Measurements from ENCODE around the gene MIPOL1.
A peak's percentile ranks its signal among the peaks of the same experiment; 100 is the strongest.

The MIPOL1 gene

DNA sequence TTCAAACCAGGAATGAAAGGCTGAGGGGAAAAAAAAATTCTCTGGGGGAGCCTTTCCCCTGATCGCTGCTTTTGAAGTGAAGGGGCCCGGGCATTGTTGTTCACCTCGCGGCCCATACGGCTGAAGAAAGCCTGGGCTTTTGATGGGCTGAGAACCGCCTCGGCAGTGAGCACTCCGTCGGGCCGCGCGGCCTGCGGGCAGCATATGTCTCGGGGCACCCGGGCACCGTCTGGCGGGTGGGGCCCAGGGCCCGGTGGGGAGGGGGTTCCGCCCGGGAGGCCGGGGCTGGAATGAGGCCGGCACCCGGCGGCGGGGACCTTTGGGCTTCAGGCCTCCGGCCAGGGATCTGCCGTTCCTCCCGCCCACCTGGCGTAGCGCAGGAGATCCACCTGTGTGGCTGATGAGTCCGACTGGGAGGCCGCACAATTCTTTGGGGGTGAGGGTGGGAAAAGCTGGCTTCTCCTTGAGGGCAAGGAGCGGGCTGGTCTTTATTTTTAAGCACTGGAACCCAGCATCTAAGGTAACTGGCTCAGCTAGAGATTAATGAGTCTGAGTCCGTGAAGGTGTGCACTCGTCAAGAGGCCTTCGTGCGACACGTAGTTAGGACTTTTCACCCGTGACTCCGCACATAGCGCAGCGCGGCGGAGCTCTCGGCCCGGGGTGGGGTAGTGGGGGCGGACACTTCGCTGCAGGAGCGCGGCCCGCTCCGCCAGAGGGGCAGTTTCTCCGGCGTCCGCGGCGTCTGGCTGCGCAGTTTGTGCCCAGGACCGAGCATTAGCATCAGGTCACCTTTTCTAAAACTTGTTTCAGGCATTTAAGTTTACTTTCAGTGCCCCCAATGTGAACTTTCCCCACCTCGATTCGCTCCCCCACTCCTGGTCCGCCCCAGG lies 386.7 kb downstream of the MIPOL1 start:
- WGBS, 2 donors (ENCODE audit: extremely low coverage in 2 of 2, insufficient read length in 2 of 2, insufficient replicate concordance in 1 of 2), result no CpG with 5 or more reads among the region's 62 CpGs
- no peak for DNase-seq (ENCODE audit: low spot score)

DNA sequence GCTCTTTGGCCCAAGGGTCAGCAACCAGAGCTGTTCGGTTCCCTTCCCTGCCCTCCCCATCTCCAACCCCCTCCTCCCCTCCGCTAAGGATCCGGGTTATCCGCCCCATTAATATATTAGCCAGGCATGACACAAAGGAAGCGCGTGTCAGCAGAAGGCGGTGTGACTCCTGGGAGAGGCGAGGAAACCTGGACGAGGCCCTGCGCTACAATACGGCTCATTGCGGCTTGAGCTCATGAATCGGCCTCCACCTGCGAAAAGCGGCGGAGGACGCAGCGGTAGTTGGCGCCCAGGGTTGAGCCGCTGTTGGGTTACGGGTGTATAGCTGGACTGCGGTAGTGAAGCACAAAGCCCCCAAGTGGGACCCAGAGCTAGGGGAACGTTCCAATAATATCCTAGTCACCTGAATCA lies 387.4 kb downstream of the MIPOL1 start:
- Histone ChIP-seq H3K9ac (ENCODE audit: low read depth, low read length, poor library complexity) (no peak overlapping the region), H4K91ac (ENCODE audit: low read depth, low read length, poor library complexity) (no peak overlapping the region), H3K27me3 (ENCODE audit: control insufficient read depth in 3 of 3, insufficient read depth in 3 of 3, low read depth in 1 of 3, low read length in 3 of 3) (peaks cover 14 to 90% (median 72%) of the 10 kb centered on the region in 3 experiments), H3K23ac (ENCODE audit: low read depth, low read length, poor library complexity) (no peak overlapping the region), H3K14ac (ENCODE audit: low read length) (no peak overlapping the region), H3K36me3 (replicated peaks in 1 of 2; ENCODE audit: control insufficient read depth in 2 of 2, insufficient read depth in 2 of 2, low read length in 2 of 2) (no peaks in the 10 kb centered on the region), H3K4me2 (ENCODE audit: insufficient read depth, low read length, poor library complexity, severe bottlenecking) (no peak overlapping the region), H3K18ac (ENCODE audit: low read length) (peak overlapping the region; percentile 81), H2AK5ac (ENCODE audit: low read depth, low read length) (peak overlapping the region; percentile 63), H2BK5ac (ENCODE audit: low read length) (peak overlapping the region; percentile 82), H3K9me3 (replicated peaks in 1 of 2; ENCODE audit: control insufficient read depth in 2 of 2, insufficient read depth in 1 of 2, low read depth in 1 of 2, low read length in 2 of 2) (no peaks in the 10 kb centered on the region), H2BK120ac (ENCODE audit: low read depth, low read length) (no peak overlapping the region), H3K4me3 (ENCODE audit: low read length in 2 of 2) (no peak overlapping the region), H2BK15ac (ENCODE audit: low read length) (no peak overlapping the region), H3K4ac (ENCODE audit: low read length) (no peak overlapping the region), H4K8ac (ENCODE audit: low read depth, low read length) (no peak overlapping the region), H2BK12ac (ENCODE audit: low read length) (no peak overlapping the region), H3K4me1 (ENCODE audit: control insufficient read depth in 2 of 2, insufficient read depth in 1 of 2, low read depth in 1 of 2, low read length in 2 of 2) (peaks cover 7 to 13% of the 10 kb centered on the region in 2 donors), H3K27ac (replicated peaks; ENCODE audit: low read length) (no peak overlapping the region), H3K79me1 (ENCODE audit: low read depth, low read length) (no peaks in the 10 kb centered on the region), H2AFZ (ENCODE audit: low read length) (peak overlapping the region; percentile 12)
- WGBS, 2 donors (ENCODE audit: extremely low coverage in 2 of 2, insufficient read length in 2 of 2, insufficient replicate concordance in 1 of 2), result no CpG with 5 or more reads among the region's 23 CpGs
- DNase-seq (ENCODE audit: low spot score), result no peak

More for the DNA sequence above, 386.7 kb downstream of the MIPOL1 start:
- Histone ChIP-seq H2BK12ac (ENCODE audit: low read length) (no peak overlapping the region), H3K9ac (ENCODE audit: low read depth, low read length, poor library complexity) (no peak overlapping the region), H3K27ac (replicated peaks; ENCODE audit: low read length) (no peak overlapping the region), H2AFZ (ENCODE audit: low read length) (peak overlapping the region; percentile 86), H2AK5ac (ENCODE audit: low read depth, low read length) (peak overlapping the region; percentile 63), H3K79me1 (ENCODE audit: low read depth, low read length) (no peaks in the 10 kb centered on the region), H4K8ac (ENCODE audit: low read depth, low read length) (no peak overlapping the region), H3K23ac (ENCODE audit: low read depth, low read length, poor library complexity) (no peak overlapping the region), H3K4me2 (ENCODE audit: insufficient read depth, low read length, poor library complexity, severe bottlenecking) (peak overlapping the region; percentile 91), H2BK120ac (ENCODE audit: low read depth, low read length) (no peak overlapping the region), H3K36me3 (replicated peaks in 1 of 2; ENCODE audit: control insufficient read depth in 2 of 2, insufficient read depth in 2 of 2, low read length in 2 of 2) (no peaks in the 10 kb centered on the region), H2BK15ac (ENCODE audit: low read length) (no peak overlapping the region), H3K27me3 (ENCODE audit: control insufficient read depth in 3 of 3, insufficient read depth in 3 of 3, low read depth in 1 of 3, low read length in 3 of 3) (peaks cover 14 to 89% (median 71%) of the 10 kb centered on the region in 3 experiments), H3K4me3 (ENCODE audit: low read length in 2 of 2) (peak overlapping the region in 1 of 2 donors; percentile 0), H4K91ac (ENCODE audit: low read depth, low read length, poor library complexity) (no peak overlapping the region), H3K4me1 (ENCODE audit: control insufficient read depth in 2 of 2, insufficient read depth in 1 of 2, low read depth in 1 of 2, low read length in 2 of 2) (peaks cover 7 to 13% of the 10 kb centered on the region in 2 donors), H3K9me3 (replicated peaks in 1 of 2; ENCODE audit: control insufficient read depth in 2 of 2, insufficient read depth in 1 of 2, low read depth in 1 of 2, low read length in 2 of 2) (no peaks in the 10 kb centered on the region), H3K18ac (ENCODE audit: low read length) (peak overlapping the region; percentile 80), H2BK5ac (ENCODE audit: low read length) (peak overlapping the region; percentile 82), H3K14ac (ENCODE audit: low read length) (peak overlapping the region; percentile 56), H3K4ac (ENCODE audit: low read length) (no peak overlapping the region)

DNA sequence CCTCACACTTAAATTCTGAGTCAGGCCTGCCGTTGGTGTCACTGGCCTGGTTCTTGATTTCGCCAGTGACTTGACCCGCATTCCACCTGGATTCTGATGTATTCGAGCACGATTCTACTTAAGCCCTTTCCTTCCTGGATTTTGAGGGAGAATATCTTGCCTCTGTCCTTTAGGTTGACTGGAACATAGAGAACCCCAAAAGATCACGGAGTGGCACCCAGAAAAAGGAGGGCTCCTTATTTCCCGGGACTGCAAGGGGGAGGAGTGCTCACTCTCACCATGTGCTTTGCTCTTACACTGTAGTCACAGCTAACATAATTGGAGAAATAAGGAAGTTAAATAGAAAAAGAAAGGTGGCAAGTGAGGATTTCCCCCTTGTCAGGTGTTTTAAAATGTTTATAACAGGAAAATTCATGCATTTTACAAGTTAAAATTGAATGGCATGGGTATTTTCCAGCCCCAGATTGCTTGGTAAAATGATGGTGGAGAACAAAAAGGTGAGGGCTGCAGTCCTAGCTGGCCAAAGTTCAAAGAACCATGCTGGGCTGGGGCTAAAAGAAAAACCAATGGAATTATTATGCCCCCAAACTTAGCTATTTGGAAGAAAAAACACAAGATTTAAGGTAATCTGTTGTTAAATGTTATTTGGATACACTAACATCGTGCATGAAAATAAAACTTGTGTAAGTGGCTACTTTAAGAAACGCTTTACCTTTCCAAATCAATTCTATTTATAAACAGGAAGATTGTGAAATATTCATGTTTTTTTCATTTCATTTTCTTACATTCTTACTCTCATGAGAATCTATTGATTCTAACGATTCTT lies 388.4 kb downstream of the MIPOL1 start:
- no CpG with 5 or more reads among the region's 10 CpGs for WGBS, 2 donors (ENCODE audit: extremely low coverage in 2 of 2, insufficient read length in 2 of 2, insufficient replicate concordance in 1 of 2)
- Histone ChIP-seq H2BK15ac (ENCODE audit: low read length) (no peak overlapping the region), H3K9ac (ENCODE audit: low read depth, low read length, poor library complexity) (no peak overlapping the region)

GRCh38 chr14:37586797-37587130 lies 389.0 kb downstream of the MIPOL1 start:
- Histone ChIP-seq H3K79me1 (ENCODE audit: low read depth, low read length) (no peaks in the 10 kb centered on the region), H3K9ac (ENCODE audit: low read depth, low read length, poor library complexity) (no peak overlapping the region), H3K27ac (replicated peaks; ENCODE audit: low read length) (no peak overlapping the region), H2BK120ac (ENCODE audit: low read depth, low read length) (no peak overlapping the region), H3K9me3 (replicated peaks in 1 of 2; ENCODE audit: control insufficient read depth in 2 of 2, insufficient read depth in 1 of 2, low read depth in 1 of 2, low read length in 2 of 2) (no peaks in the 10 kb centered on the region), H2AK5ac (ENCODE audit: low read depth, low read length) (no peak overlapping the region), H2AFZ (ENCODE audit: low read length) (no peak overlapping the region), H3K36me3 (replicated peaks in 1 of 2; ENCODE audit: control insufficient read depth in 2 of 2, insufficient read depth in 2 of 2, low read length in 2 of 2) (no peaks in the 10 kb centered on the region), H3K4me2 (ENCODE audit: insufficient read depth, low read length, poor library complexity, severe bottlenecking) (no peak overlapping the region), H3K4me3 (ENCODE audit: low read length in 2 of 2) (no peak overlapping the region), H2BK12ac (ENCODE audit: low read length) (no peak overlapping the region), H3K4ac (ENCODE audit: low read length) (no peak overlapping the region), H3K14ac (ENCODE audit: low read length) (no peak overlapping the region), H3K18ac (ENCODE audit: low read length) (no peak overlapping the region), H4K91ac (ENCODE audit: low read depth, low read length, poor library complexity) (no peak overlapping the region), H4K8ac (ENCODE audit: low read depth, low read length) (no peak overlapping the region), H3K23ac (ENCODE audit: low read depth, low read length, poor library complexity) (no peak overlapping the region), H3K4me1 (ENCODE audit: control insufficient read depth in 2 of 2, insufficient read depth in 1 of 2, low read depth in 1 of 2, low read length in 2 of 2) (peaks cover 7 to 16% of the 10 kb centered on the region in 2 donors), H2BK15ac (ENCODE audit: low read length) (no peak overlapping the region), H2BK5ac (ENCODE audit: low read length) (no peak overlapping the region), H3K27me3 (ENCODE audit: control insufficient read depth in 3 of 3, insufficient read depth in 3 of 3, low read depth in 1 of 3, low read length in 3 of 3) (peaks cover 19 to 98% (median 80%) of the 10 kb centered on the region in 3 experiments)
- WGBS, 2 donors (ENCODE audit: extremely low coverage in 2 of 2, insufficient read length in 2 of 2, insufficient replicate concordance in 1 of 2), result no CpG with 5 or more reads among the region's 1 CpG
- no peak for DNase-seq (ENCODE audit: low spot score)

More for the DNA sequence above, 388.4 kb downstream of the MIPOL1 start:
- Histone ChIP-seq H2BK120ac (ENCODE audit: low read depth, low read length) (no peak overlapping the region), H3K4me3 (ENCODE audit: low read length in 2 of 2) (no peak overlapping the region), H3K9me3 (replicated peaks in 1 of 2; ENCODE audit: control insufficient read depth in 2 of 2, insufficient read depth in 1 of 2, low read depth in 1 of 2, low read length in 2 of 2) (no peaks in the 10 kb centered on the region), H3K4me1 (ENCODE audit: control insufficient read depth in 2 of 2, insufficient read depth in 1 of 2, low read depth in 1 of 2, low read length in 2 of 2) (peaks cover 7 to 13% of the 10 kb centered on the region in 2 donors), H3K36me3 (replicated peaks in 1 of 2; ENCODE audit: control insufficient read depth in 2 of 2, insufficient read depth in 2 of 2, low read length in 2 of 2) (no peaks in the 10 kb centered on the region), H3K79me1 (ENCODE audit: low read depth, low read length) (no peaks in the 10 kb centered on the region), H2BK5ac (ENCODE audit: low read length) (no peak overlapping the region), H2AFZ (ENCODE audit: low read length) (no peak overlapping the region), H3K23ac (ENCODE audit: low read depth, low read length, poor library complexity) (no peak overlapping the region), H2AK5ac (ENCODE audit: low read depth, low read length) (no peak overlapping the region), H2BK12ac (ENCODE audit: low read length) (no peak overlapping the region), H4K8ac (ENCODE audit: low read depth, low read length) (no peak overlapping the region), H3K27me3 (ENCODE audit: control insufficient read depth in 3 of 3, insufficient read depth in 3 of 3, low read depth in 1 of 3, low read length in 3 of 3) (peaks cover 16 to 98% (median 78%) of the 10 kb centered on the region in 3 experiments), H3K18ac (ENCODE audit: low read length) (no peak overlapping the region), H3K4ac (ENCODE audit: low read length) (no peak overlapping the region), H3K27ac (replicated peaks; ENCODE audit: low read length) (no peak overlapping the region), H3K14ac (ENCODE audit: low read length) (no peak overlapping the region), H3K4me2 (ENCODE audit: insufficient read depth, low read length, poor library complexity, severe bottlenecking) (no peak overlapping the region), H4K91ac (ENCODE audit: low read depth, low read length, poor library complexity) (no peak overlapping the region)
- DNase-seq (ENCODE audit: low spot score), result no peak
